NCI-H2081 (cell line): ENCODE measurements around the gene NCAM1.

ENCODE experiments used
- DNase-seq, 2 experiments: peaks; one replicate each; lab custom pipeline; 2025; lab: John Stamatoyannopoulos, UW

The NCAM1 gene

GRCh38 chr11:113168354-113169342 lies 207.4 kb downstream of the NCAM1 start:
- DNase-seq: peak; percentile 65 to 91

DNA sequence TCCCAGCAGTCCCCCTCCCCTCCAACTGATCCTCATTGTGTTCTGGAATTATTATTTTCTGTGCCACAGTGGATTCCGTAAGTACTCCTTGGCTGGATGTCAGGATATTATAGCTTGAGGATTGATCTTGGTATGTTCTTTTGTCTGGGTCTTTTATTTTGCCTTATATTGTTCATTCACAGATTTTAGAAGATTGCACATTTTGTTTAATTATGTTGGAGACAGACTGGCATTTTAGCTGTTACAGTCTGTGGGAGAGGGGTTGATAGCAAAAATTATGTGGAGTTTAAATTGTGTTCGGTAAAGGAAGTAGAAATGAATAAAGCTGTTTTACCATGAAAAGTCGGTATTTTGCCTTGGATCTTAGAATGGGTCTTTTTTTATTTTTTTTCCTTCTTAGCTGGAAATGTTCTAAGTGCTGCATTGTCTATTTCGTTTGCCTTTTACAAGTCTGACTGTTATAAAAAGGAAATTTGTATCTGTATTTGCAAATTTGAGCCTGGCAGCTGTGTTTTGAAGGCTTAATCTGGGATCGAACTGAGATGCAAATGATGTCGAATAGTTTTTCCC lies 211.2 kb downstream of the NCAM1 start:
- DNase-seq: no peak

DNA sequence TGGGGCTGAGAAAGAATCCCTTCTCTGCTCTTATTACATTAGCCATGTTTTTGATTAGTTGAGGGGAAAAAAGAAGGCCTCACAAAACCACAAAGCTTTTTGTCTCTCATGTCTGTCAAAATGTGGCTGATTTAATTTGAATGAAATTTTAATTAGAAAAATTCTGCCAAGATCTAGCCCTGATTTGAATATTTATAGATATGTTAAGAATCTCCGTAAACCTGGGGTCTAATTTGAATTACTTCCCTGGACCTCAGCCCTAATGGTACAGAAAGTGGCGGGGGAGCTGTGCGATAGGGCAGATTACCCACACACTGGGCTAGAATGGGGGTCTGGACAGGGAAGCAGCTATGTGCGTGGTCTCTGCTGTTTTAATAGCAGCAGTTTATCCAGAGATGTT lies 211.9 kb downstream of the NCAM1 start:
- DNase-seq: no peak

GRCh38 chr11:113174882-113175281 lies 213.7 kb downstream of the NCAM1 start:
- no peak for DNase-seq

- DNase-seq: no peak
These were observed 215.6 kb downstream of the NCAM1 start for GRCh38 chr11:113176599-113177360.

GRCh38 chr11:113177671-113178070 lies 216.5 kb downstream of the NCAM1 start:
- no peak for DNase-seq

DNA sequence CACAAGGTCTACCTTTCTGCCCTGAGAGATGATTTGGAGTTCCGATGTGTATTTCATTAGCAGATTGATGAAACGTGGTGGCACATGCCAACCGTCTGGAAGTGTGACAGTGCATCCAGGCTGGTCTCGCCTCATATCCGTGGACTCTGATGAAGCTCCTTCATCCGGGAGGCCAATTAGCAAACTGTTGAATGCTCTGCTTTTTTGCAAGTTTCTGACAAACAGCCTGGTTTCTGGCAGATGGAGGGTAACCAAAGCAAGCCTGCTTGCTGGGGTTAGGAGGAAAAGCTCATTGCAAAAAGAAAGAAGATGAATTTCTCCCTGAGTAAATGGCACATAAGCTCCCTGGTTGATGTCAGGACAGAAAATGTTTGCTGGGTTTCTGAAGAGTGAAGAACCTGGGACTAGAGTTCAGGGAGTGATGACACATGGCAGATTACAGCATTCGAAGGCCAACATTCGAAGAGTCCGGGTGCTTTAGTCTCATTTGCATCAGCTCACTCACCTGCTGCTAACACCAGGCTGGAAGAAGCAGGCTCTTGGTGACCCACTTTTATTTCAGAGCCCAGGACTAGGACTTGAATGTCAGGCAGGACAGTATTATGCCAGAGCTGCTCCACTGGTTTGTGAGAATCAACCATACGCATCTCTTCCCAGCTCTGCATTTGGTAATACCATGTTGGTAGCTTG lies 217.3 kb downstream of the NCAM1 start:
- no peak for DNase-seq

DNA sequence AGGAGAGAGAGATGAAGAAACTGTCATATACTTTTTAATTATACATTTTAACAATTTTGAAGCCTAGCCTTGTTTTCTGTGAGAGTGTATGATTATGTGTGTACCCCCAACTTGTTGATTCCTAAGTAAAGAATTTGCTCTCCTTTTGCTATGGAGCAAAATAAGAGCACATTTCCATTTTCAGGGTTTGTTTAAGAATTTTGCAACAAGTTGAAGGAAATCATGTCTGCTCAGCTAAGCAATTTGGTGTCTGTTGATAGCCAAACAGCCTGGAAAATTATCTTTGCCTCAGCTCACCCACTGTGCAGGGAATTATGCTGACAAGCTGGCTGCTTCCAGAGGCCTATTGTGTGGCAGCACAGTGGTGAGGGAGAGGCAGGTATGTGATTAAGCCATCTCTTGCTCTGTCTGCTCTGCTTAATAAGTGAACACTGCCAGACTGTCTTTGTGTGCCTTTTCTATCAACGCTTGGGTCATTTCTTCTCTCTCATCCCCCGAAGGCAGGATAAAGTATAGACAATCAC lies 218.0 kb downstream of the NCAM1 start:
- peak; percentile 70 to 88 for DNase-seq

DNA sequence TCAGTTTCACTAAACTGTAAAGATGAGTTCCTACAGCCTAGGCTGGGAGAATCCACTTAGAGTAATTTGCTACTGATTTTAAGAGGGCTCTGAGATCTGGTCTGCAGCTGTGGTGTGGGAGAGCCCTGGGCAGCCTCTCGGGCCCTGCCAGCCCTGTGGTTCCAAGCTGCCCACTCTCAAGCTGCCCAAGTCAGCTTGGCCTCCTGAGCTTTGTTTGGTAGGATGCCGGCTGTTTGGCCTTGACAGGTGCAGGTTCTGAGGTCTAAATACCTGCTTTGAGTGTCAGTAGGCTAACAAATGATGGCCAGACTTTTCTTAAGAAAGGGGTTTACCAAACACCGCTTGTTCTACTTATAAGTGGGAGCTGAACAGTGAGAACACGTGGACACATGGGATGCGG lies 219.9 kb downstream of the NCAM1 start:
- no peak for DNase-seq

DNA sequence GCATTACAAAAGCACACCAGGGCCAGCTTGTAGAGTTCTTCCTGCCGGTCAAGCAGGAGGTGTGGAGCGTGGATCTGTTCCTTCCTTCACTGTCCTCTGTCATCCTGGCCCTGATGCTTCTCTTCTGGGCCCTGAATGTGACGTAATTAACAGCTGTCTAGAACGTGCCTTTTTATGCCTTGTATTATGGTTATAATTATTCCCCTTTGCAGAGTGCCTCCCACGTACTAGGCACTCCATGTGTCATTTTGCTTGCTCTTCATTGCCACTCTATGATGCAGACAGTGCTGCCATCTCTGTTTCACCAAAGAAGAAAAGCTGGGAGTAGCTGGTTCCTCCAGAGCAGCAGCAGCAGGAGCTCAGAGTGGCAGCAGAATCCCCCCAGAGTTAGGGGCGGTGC lies 221.1 kb downstream of the NCAM1 start:
- no peak for DNase-seq

DNA sequence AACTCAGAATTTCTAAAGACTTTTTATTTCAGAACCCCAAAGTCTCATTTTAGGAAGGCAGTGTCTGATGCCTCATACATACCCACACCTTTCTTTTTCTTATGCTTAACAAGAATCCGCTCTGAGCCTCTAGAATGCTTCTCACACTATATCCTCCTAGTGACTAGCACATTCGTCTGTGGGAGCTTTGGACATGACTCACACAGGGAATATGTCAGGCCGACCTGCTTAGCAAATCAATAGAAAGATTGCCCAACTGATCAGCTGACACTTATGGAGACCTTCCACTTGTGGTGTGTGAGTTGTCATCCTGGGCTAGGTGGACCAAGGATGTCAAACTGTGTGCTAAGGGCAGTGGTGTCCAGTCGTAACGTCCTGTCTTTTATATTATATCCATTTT lies 223.3 kb downstream of the NCAM1 start:
- DNase-seq: no peak

DNA sequence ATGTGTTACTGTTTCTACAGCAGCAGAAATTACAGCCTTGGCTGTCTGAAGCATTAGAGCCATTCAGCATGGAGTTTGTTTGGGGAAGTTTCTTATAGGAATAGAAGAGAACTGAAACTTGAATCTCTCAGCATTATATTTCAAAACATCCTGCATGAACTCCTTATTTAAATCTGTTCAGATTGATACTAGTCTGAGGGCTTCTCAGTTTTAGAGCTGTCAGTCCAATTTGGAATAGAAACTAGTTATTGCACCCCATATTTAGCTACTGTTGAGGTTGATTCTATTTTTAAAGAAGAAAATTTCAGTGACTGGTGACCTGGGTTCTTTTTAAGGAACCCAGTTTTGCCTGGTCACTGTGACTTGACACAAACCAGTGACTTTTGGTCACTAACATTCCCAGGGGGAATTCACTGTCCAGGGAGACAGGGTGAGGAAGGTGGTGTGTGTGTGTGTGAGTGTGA lies 227.2 kb downstream of the NCAM1 start:
- no peak for DNase-seq

- DNase-seq: no peak
These were observed 228.9 kb downstream of the NCAM1 start for GRCh38 chr11:113189909-113190667.

DNA sequence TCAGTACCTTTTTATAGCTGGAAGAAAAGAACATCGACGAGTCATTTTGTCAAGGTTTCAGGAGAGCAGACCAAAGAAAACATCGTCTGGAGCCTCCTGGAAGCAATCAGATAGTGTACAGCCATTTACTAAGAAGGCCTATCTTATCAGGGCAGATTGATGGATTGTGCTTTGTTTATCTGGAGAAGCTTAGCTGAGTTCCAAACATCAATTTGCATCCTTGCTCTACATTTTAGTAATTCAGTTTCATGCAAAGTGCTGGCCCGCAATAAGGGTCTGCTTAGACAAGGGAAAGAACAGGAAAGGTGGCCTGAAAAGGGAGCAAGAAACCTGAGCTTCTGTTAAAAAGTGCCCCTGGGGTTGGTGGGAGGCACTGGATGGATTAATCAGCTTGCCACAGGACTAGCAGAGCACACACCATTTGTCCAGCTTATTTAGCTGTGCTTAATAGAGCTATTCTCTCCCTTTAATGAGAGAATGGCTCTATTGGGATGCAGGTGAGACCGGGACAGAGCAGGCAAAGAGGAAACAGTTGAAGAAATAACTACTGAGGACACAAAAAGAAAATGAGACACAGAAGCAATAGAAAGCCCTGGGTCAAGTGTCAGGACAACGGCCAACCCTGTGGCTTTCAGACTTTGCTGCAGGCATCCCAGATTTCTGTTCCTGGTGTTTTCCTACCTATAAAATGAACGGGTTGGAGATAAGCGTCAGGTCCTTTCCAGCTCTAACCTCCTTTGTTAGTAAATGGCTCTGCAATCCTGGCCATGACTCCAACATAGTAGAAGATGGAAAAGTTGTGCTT lies 231.1 kb downstream of the NCAM1 start:
- peak in 1 of 2 experiments; percentile 52 for DNase-seq

- DNase-seq: no peak
These were observed 231.8 kb downstream of the NCAM1 start for GRCh38 chr11:113193016-113193415.

GRCh38 chr11:113193946-113194345 lies 232.7 kb downstream of the NCAM1 start:
- DNase-seq: peak; percentile 53 to 82

GRCh38 chr11:113195728-113196127 lies 234.5 kb downstream of the NCAM1 start:
- DNase-seq: no peak

DNA sequence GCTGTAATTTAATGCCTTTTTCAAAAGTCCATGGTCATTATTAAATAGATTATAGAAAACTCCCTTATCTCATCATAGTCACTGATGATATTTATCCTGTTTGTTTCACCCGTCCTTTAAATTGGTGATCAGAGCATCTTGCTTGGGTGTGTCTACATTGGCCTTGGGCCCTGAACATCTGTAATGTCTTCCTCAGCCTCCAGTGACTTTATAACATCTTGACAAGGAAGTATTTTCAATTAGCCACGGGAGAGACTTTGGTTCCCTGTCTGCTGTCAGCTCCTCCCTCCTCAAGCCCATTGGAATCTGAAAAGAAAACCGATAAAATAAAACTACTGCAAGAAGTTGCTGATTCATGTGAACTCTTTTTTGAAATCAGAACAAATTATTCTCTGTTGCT lies 236.2 kb downstream of the NCAM1 start:
- no peak for DNase-seq

- DNase-seq: no peak
These were observed 237.9 kb downstream of the NCAM1 start for GRCh38 chr11:113198972-113199661.
